ENCODE measurements around the gene FAM20C. TPM values are rescaled to one million over a fixed set of nuclear protein-coding genes. Genes with fewer than 3 reads are reported as not detected.
"Not testable (repeated sequence)": the region's sequence is repeated elsewhere in the genome, so short reads cannot be mapped to it uniquely, and the experiment has no call there.

Gene FAM20C
- total RNA-seq, 1 experiment from 2014 or later: 6.1 TPM

- no peak overlapping the region for H3K4me3 ChIP-seq
- DNase-seq: no peak
- H3K4me1 ChIP-seq: no peaks in the 10 kb centered on the region
- no peak overlapping the region for H3K27ac ChIP-seq
- no peaks in the 10 kb centered on the region for H3K9me3 ChIP-seq (replicated peaks)
- H3K36me3 ChIP-seq: no peaks in the 10 kb centered on the region
- 0 out of 2 replicates have a peak, but pooled peaks cover 2% of the 10 kb centered on the region for H3K27me3 ChIP-seq
Observed at GRCh38 chr7:175955-176354, 16.4 kb upstream of the FAM20C start.

GRCh38 chr7:176381-176780 lies 16.0 kb upstream of the FAM20C start:
- Histone ChIP-seq H3K27ac (no peak overlapping the region), H3K4me1 (no peaks in the 10 kb centered on the region), H3K36me3 (no peaks in the 10 kb centered on the region), H3K9me3 (replicated peaks) (no peaks in the 10 kb centered on the region), H3K4me3 (no peak overlapping the region), H3K27me3 (0 out of 2 replicates have a peak, but pooled peaks cover 2% of the 10 kb centered on the region)
- DNase-seq: no peak

- no peak for DNase-seq
- H3K36me3 ChIP-seq: no peaks in the 10 kb centered on the region
- H3K9me3 ChIP-seq (replicated peaks): no peaks in the 10 kb centered on the region
- H3K4me3 ChIP-seq: no peak overlapping the region
- no peak overlapping the region for H3K27ac ChIP-seq
- 0 out of 2 replicates have a peak, but pooled peaks cover 2% of the 10 kb centered on the region for H3K27me3 ChIP-seq
- no peaks in the 10 kb centered on the region for H3K4me1 ChIP-seq
Observed at GRCh38 chr7:176786-177459, 15.4 kb upstream of the FAM20C start.

- no peak for DNase-seq
- no peak overlapping the region for H3K4me3 ChIP-seq
- no peak overlapping the region for H3K27ac ChIP-seq
Observed at GRCh38 chr7:178444-178843, 13.9 kb upstream of the FAM20C start.

GRCh38 chr7:179209-179681 lies 13.1 kb upstream of the FAM20C start:
- no peak for DNase-seq
- no peak overlapping the region for H3K27ac ChIP-seq
- no peaks in the 10 kb centered on the region for H3K36me3 ChIP-seq
- H3K27me3 ChIP-seq: 0 out of 2 replicates have a peak, but pooled peaks cover 2% of the 10 kb centered on the region
- H3K4me1 ChIP-seq: no peaks in the 10 kb centered on the region
- H3K4me3 ChIP-seq: no peak overlapping the region
- no peaks in the 10 kb centered on the region for H3K9me3 ChIP-seq (replicated peaks)

More at GRCh38 chr7:178444-178843, 13.9 kb upstream of the FAM20C start:
- Histone ChIP-seq H3K36me3 (no peaks in the 10 kb centered on the region), H3K9me3 (replicated peaks) (no peaks in the 10 kb centered on the region), H3K27me3 (0 out of 2 replicates have a peak, but pooled peaks cover 2% of the 10 kb centered on the region), H3K4me1 (no peaks in the 10 kb centered on the region)

- DNase-seq: no peak
- Histone ChIP-seq H3K27me3 (0 out of 2 replicates have a peak, but pooled peaks cover 2% of the 10 kb centered on the region), H3K27ac (no peak overlapping the region), H3K36me3 (no peaks in the 10 kb centered on the region), H3K4me3 (no peak overlapping the region), H3K4me1 (no peaks in the 10 kb centered on the region), H3K9me3 (replicated peaks) (no peaks in the 10 kb centered on the region)
Observed at GRCh38 chr7:179948-180694, 12.2 kb upstream of the FAM20C start.

GRCh38 chr7:181738-182137 lies 10.6 kb upstream of the FAM20C start:
- Histone ChIP-seq H3K4me3 (no peak overlapping the region), H3K9me3 (replicated peaks) (no peaks in the 10 kb centered on the region), H3K27ac (no peak overlapping the region), H3K4me1 (no peaks in the 10 kb centered on the region), H3K27me3 (0 out of 2 replicates have a peak, but pooled peaks cover 2% of the 10 kb centered on the region), H3K36me3 (no peaks in the 10 kb centered on the region)
- DNase-seq: no peak

- DNase-seq; H3K4me3 ChIP-seq; H3K27ac ChIP-seq; H3K36me3 ChIP-seq; H3K4me1 ChIP-seq; H3K27me3 ChIP-seq; H3K9me3 ChIP-seq (replicated peaks): not testable (repeated sequence)
Observed at GRCh38 chr7:182502-182901, 9.9 kb upstream of the FAM20C start.

- Histone ChIP-seq H3K4me1 (peaks cover 4% of the 10 kb centered on the region), H3K4me3 (no peak overlapping the region), H3K27ac (no peak overlapping the region), H3K36me3 (no peaks in the 10 kb centered on the region), H3K27me3 (0 out of 2 replicates have a peak, but pooled peaks cover 2% of the 10 kb centered on the region), H3K9me3 (replicated peaks) (no peaks in the 10 kb centered on the region)
- no peak for DNase-seq
Observed at GRCh38 chr7:183496-184292, 8.7 kb upstream of the FAM20C start.

- 0 out of 2 replicates have a peak, but pooled peaks cover 2% of the 10 kb centered on the region for H3K27me3 ChIP-seq
- H3K27ac ChIP-seq: no peak overlapping the region
- H3K36me3 ChIP-seq: no peaks in the 10 kb centered on the region
- no peak for DNase-seq
- H3K9me3 ChIP-seq (replicated peaks): no peaks in the 10 kb centered on the region
- H3K4me1 ChIP-seq: peaks cover 4% of the 10 kb centered on the region
- no peak overlapping the region for H3K4me3 ChIP-seq
Observed at GRCh38 chr7:184294-185264, 7.8 kb upstream of the FAM20C start.

- no peak for DNase-seq
- Histone ChIP-seq H3K27ac (no peak overlapping the region), H3K36me3 (no peaks in the 10 kb centered on the region), H3K4me3 (no peak overlapping the region), H3K27me3 (no peaks in the 10 kb centered on the region), H3K9me3 (replicated peaks) (no peaks in the 10 kb centered on the region), H3K4me1 (peaks cover 4% of the 10 kb centered on the region)
Observed at GRCh38 chr7:186516-187113, 5.8 kb upstream of the FAM20C start.

- no peaks in the 10 kb centered on the region for H3K9me3 ChIP-seq (replicated peaks)
- no peaks in the 10 kb centered on the region for H3K27me3 ChIP-seq
- H3K36me3 ChIP-seq: no peaks in the 10 kb centered on the region
- peak; percentile 48 to 65 for DNase-seq
- H3K4me3 ChIP-seq: no peak overlapping the region
- H3K4me1 ChIP-seq: peaks cover 4% of the 10 kb centered on the region
- H3K27ac ChIP-seq: peak overlapping the region; percentile 32; the same call in 1 of the 2 replicates
Observed at GRCh38 chr7:187227-187927, 5.0 kb upstream of the FAM20C start.

GRCh38 chr7:188174-188573 lies 4.2 kb upstream of the FAM20C start:
- Histone ChIP-seq H3K27ac (peak overlapping the region; percentile 32; the same call in 1 of the 2 replicates), H3K4me3 (no peak overlapping the region), H3K27me3 (no peaks in the 10 kb centered on the region), H3K9me3 (replicated peaks) (no peaks in the 10 kb centered on the region), H3K36me3 (no peaks in the 10 kb centered on the region), H3K4me1 (peaks cover 4% of the 10 kb centered on the region)
- no peak for DNase-seq
